ENCODE results near the gene FAM114A2.
"Not testable (repeated sequence)": the region's sequence is repeated elsewhere in the genome, so short reads cannot be mapped to it uniquely, and the experiment has no call there.

Gene FAM114A2

GRCh38 chr5:154038707-154039457, at the start of gene FAM114A2, which contains the start of gene MFAP3:
Gene FAM114A2, minus strand, starts transcription at chr5:154038910. Its CDS starts 3,957 bp downstream, at chr5:154034953.
Gene MFAP3, plus strand, starts transcription at chr5:154038967. Its CDS starts 10,756 bp downstream, at chr5:154049723.
- DNase-seq (ENCODE audit: extremely low read depth in 1 of 2, low read depth in 1 of 2): peak; percentile 81 to 86

GRCh38 chr5:154087260-154087659, 48.5 kb upstream of the FAM114A2 start:
- DNase-seq (ENCODE audit: extremely low read depth in 1 of 2, low read depth in 1 of 2): no peak

- DNase-seq (ENCODE audit: extremely low read depth in 1 of 2, low read depth in 1 of 2): no peak
Measured at GRCh38 chr5:154086641-154087040, 47.9 kb upstream of the FAM114A2 start.

- no peak for DNase-seq (ENCODE audit: extremely low read depth in 1 of 2, low read depth in 1 of 2)
Measured at GRCh38 chr5:154086146-154086545, 47.4 kb upstream of the FAM114A2 start.

- DNase-seq (ENCODE audit: extremely low read depth in 1 of 2, low read depth in 1 of 2): no peak
Measured at GRCh38 chr5:154084062-154084639, 45.4 kb upstream of the FAM114A2 start.

GRCh38 chr5:154081246-154081645, 42.5 kb upstream of the FAM114A2 start:
- no peak for DNase-seq (ENCODE audit: extremely low read depth in 1 of 2, low read depth in 1 of 2)

- DNase-seq (ENCODE audit: extremely low read depth in 1 of 2, low read depth in 1 of 2): no peak
Measured at GRCh38 chr5:154078272-154078671, 39.6 kb upstream of the FAM114A2 start.

- no peak for DNase-seq (ENCODE audit: extremely low read depth in 1 of 2, low read depth in 1 of 2)
Measured at GRCh38 chr5:154077696-154078095, 39.0 kb upstream of the FAM114A2 start.

- no peak for DNase-seq (ENCODE audit: extremely low read depth in 1 of 2, low read depth in 1 of 2)
Measured at GRCh38 chr5:154076240-154076922, 37.7 kb upstream of the FAM114A2 start.

- DNase-seq (ENCODE audit: extremely low read depth in 1 of 2, low read depth in 1 of 2): peak; percentile 55 to 66
Measured at GRCh38 chr5:154072414-154073171, 33.9 kb upstream of the FAM114A2 start.

GRCh38 chr5:154071799-154072413, 33.2 kb upstream of the FAM114A2 start:
- no peak for DNase-seq (ENCODE audit: extremely low read depth in 1 of 2, low read depth in 1 of 2)

- not testable (repeated sequence) for DNase-seq (ENCODE audit: extremely low read depth in 1 of 2, low read depth in 1 of 2)
Measured at GRCh38 chr5:154069854-154070253, 31.1 kb upstream of the FAM114A2 start.

- no peak for DNase-seq (ENCODE audit: extremely low read depth in 1 of 2, low read depth in 1 of 2)
Measured at GRCh38 chr5:154065971-154066370, 27.3 kb upstream of the FAM114A2 start.

- no peak for DNase-seq (ENCODE audit: extremely low read depth in 1 of 2, low read depth in 1 of 2)
Measured at GRCh38 chr5:154063372-154063771, 24.7 kb upstream of the FAM114A2 start.

GRCh38 chr5:154060606-154061005, 21.9 kb upstream of the FAM114A2 start:
- no peak for DNase-seq (ENCODE audit: extremely low read depth in 1 of 2, low read depth in 1 of 2)

- no peak for DNase-seq (ENCODE audit: extremely low read depth in 1 of 2, low read depth in 1 of 2)
Measured at GRCh38 chr5:154059583-154059982, 20.9 kb upstream of the FAM114A2 start.

GRCh38 chr5:154059039-154059430, 20.3 kb upstream of the FAM114A2 start:
- DNase-seq (ENCODE audit: extremely low read depth in 1 of 2, low read depth in 1 of 2): no peak

- DNase-seq (ENCODE audit: extremely low read depth in 1 of 2, low read depth in 1 of 2): no peak
Measured at GRCh38 chr5:154058055-154059038, 19.6 kb upstream of the FAM114A2 start.

GRCh38 chr5:154055201-154055600, 16.5 kb upstream of the FAM114A2 start:
- DNase-seq (ENCODE audit: extremely low read depth in 1 of 2, low read depth in 1 of 2): no peak

Data from stimulated activated CD8-positive, alpha-beta memory T cell treated with anti-CD3 and anti-CD28 coated beads, Interleukin-7, amount 100 ng/mL, for 48 hours (primary cell).